Fibroblast of lung (primary cell): ENCODE data around the gene ANKS1B.

Experiments used
- CTCF ChIP-seq, 2 donors: IDR thresholded peaks in 1 of 2; conservative IDR thresholded peaks in 1 of 2; 1 replicate in 1 of 2; 2 replicates in 1 of 2; pipeline ENCODE4 v1.5.1; 2011 to 2012; ENCODE audit warnings: low read length in 2 of 2, control low read depth in 1 of 2, inconsistent platforms in 1 of 2, low read depth in 1 of 2, mild to moderate bottlenecking in 1 of 2
- EZH2 ChIP-seq: IDR thresholded peaks from 2 replicates; pipeline ENCODE4 v1.5.1; 2012; ENCODE audit warnings: low read length, control low read depth, mild to moderate bottlenecking; ENCODE audit errors: missing control alignments

GRCh38 chr12:99649551-99649950 is 335.2 kb downstream of the ANKS1B start:
- no peak for TF ChIP-seq EZH2
- no peak for TF ChIP-seq CTCF (conservative IDR thresholded peaks at IDR 0.05 in 1 of 2, IDR thresholded peaks at IDR 0.05 in 1 of 2; ENCODE audit: low read depth in 1 of 2, low read length in 2 of 2)
